Gastrocnemius medialis (tissue), 4 donors: ENCODE measurements around the gene DHRS9. TPM values are rescaled to one million over a fixed set of nuclear protein-coding genes. Genes with fewer than 3 reads are reported as not detected.

Experiments used
- ATAC-seq, 2 donors: fragments of 150-250 bp; one replicate each; pipeline ENCODE4 v1.9.1; 2016
- DNase-seq, 2 donors: peaks; one replicate each; pipeline ENCODE4 v3.0.0-alpha.2; 2019
- H3K27ac ChIP-seq, 4 donors: fragments of 200-600 bp; sonication (generic); 1 replicate in 1 of 4; 2 replicates in 3 of 4; pipeline ENCODE4 v1.5.1; 2016 to 2018; ENCODE audit warnings: mild to moderate bottlenecking in 2 of 4, moderate library complexity in 1 of 4
- H3K27me3 ChIP-seq, 3 donors: fragments of 200-600 bp; sonication (generic) in 2 of 3; 1 replicate in 1 of 3; 2 replicates in 2 of 3; pipeline versions ENCODE4 v1.5.1 to v1.6.0; 2016 to 2019; ENCODE audit warnings: mild to moderate bottlenecking in 1 of 3, moderate library complexity in 1 of 3
- H3K36me3 ChIP-seq, 2 donors: fragments of 200-600 bp; sonication (generic) in 1 of 2; one replicate each; pipeline ENCODE4 v1.5.1; 2017 to 2018
- H3K4me1 ChIP-seq, 2 donors: fragments of 200-600 bp; sonication (generic) in 1 of 2; one replicate each; pipeline ENCODE4 v1.5.1; 2016 to 2017; ENCODE audit warnings: mild to moderate bottlenecking in 2 of 2
- H3K4me3 ChIP-seq, 4 donors: fragments of 200-600 bp; sonication (generic) in 3 of 4; 1 replicate in 1 of 4; 2 replicates in 3 of 4; pipeline ENCODE4 v1.5.1; 2016 to 2019; ENCODE audit warnings: mild to moderate bottlenecking in 2 of 4
- H3K9me3 ChIP-seq, 3 donors: fragments of 200-600 bp; sonication (generic) in 2 of 3; 1 replicate in 1 of 3; 2 replicates in 2 of 3; pipeline ENCODE4 v1.5.1; 2016 to 2019
- CTCF ChIP-seq, 5 experiments: fragments of 450-650 bp in 3 of 5; fragments of 200-600 bp in 2 of 5; sonication (generic) in 2 of 5; IDR thresholded peaks in 4 of 5; conservative IDR thresholded peaks in 1 of 5; 1 replicate in 4 of 5; 2 replicates in 1 of 5; pipeline ENCODE4 v1.5.1; 2016 to 2019; ENCODE audit warnings: antibody characterized with exemption in 5 of 5, mild to moderate bottlenecking in 3 of 5, moderate library complexity in 3 of 5
- POLR2A ChIP-seq, 2 donors: fragments of 450-650 bp; IDR thresholded peaks; one replicate each; pipeline ENCODE4 v1.6.1; 2017; ENCODE audit warnings: antibody characterized with exemption in 2 of 2, mild to moderate bottlenecking in 2 of 2, moderate library complexity in 2 of 2
- in situ Hi-C, 4 donors: fragments of 200-750 bp; cut with MboI; loops; one replicate each; pipeline versions ENCODE4 v1.15.0 to v1.8.0; 2017; ENCODE audit warnings: low sequenced_read_pairs in 4 of 4
- intact Hi-C: fragments of 100-400 bp; cut with DNase I; formaldehyde crosslinking; loops from one replicate; pipeline ENCODE4 v1.15.1; 2023; ENCODE audit warnings: low total_unique reads
- total RNA-seq, 4 donors: library from RNA; depleted of rRNA; stranded (reverse); fragments of >200 nt; gene quantifications; one replicate each; pipeline versions ENCODE4 v1.1.0 to v1.2.3, GENCODE V29; 2016

DHRS9 gene
- total RNA-seq, 4 donors from 2014 or later, result 0.23 to 0.68 (median 0.33) TPM; not detected in 1

- no peaks in the 10 kb centered on the region for H3K4me1 ChIP-seq
Measured at GRCh38 chr2:169110916-169111315, 41.6 kb downstream of the DHRS9 start.

GRCh38 chr2:169112841-169113240 is 43.5 kb downstream of the DHRS9 start:
- TF ChIP-seq POLR2A (IDR thresholded peaks at IDR 0.05) (no peak), CTCF (IDR thresholded peaks at IDR 0.05 in 4 of 5, conservative IDR thresholded peaks at IDR 0.05 in 1 of 5) (no peak)
- H3K27ac ChIP-seq, result no peak overlapping the region
- H3K4me3 ChIP-seq, result no peak overlapping the region
- H3K36me3 ChIP-seq, result no peaks in the 10 kb centered on the region
- intact Hi-C loops, result no loop called here
- no peak for ATAC-seq
- no peaks in the 10 kb centered on the region for H3K27me3 ChIP-seq
- DNase-seq, result no peak
- in situ Hi-C loops, result no loop called here
- no peaks in the 10 kb centered on the region for H3K9me3 ChIP-seq
- no peaks in the 10 kb centered on the region for H3K4me1 ChIP-seq

More at GRCh38 chr2:169110916-169111315, 41.6 kb downstream of the DHRS9 start:
- Histone ChIP-seq H3K36me3 (no peaks in the 10 kb centered on the region), H3K27ac (no peak overlapping the region), H3K9me3 (no peaks in the 10 kb centered on the region), H3K4me3 (no peak overlapping the region), H3K27me3 (no peaks in the 10 kb centered on the region)
- TF ChIP-seq CTCF (IDR thresholded peaks at IDR 0.05 in 4 of 5, conservative IDR thresholded peaks at IDR 0.05 in 1 of 5) (no peak), POLR2A (IDR thresholded peaks at IDR 0.05) (no peak)
- DNase-seq (no peak), ATAC-seq (no peak)
- intact Hi-C loops, result no loop called here
- in situ Hi-C loops, result no loop called here

- TF ChIP-seq POLR2A (IDR thresholded peaks at IDR 0.05) (no peak), CTCF (IDR thresholded peaks at IDR 0.05 in 4 of 5, conservative IDR thresholded peaks at IDR 0.05 in 1 of 5) (no peak)
- DNase-seq (no peak), ATAC-seq (no peak)
- H3K27me3 ChIP-seq, result no peaks in the 10 kb centered on the region
- H3K36me3 ChIP-seq, result no peaks in the 10 kb centered on the region
- no peaks in the 10 kb centered on the region for H3K4me1 ChIP-seq
- H3K27ac ChIP-seq, result no peak overlapping the region
- no peaks in the 10 kb centered on the region for H3K9me3 ChIP-seq
- in situ Hi-C loops, result no loop called here
- H3K4me3 ChIP-seq, result no peak overlapping the region
- intact Hi-C loops, result no loop called here
Measured at GRCh38 chr2:169114056-169114455, 44.7 kb downstream of the DHRS9 start.

DNA sequence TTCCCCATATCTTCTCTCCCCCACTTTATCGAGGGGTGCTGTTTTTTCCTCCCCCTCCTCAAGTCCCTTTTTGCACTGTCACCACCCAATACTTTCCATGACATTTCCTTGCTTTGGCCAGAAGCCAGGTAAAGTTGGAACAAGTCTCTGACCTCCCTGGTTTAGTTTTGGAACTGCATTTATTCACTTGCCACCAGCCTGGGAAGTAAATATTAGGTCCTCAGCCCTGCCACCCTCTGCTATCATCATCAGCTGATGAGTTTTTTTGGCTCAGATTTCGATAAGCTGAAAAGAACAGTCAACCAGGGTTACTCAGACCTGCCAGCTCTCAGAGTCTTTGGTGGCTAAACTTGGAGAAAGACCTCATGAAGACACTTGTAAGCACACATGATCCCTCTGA is 47.0 kb downstream of the DHRS9 start:
- Histone ChIP-seq H3K27me3 (no peaks in the 10 kb centered on the region), H3K4me1 (no peaks in the 10 kb centered on the region), H3K4me3 (no peak overlapping the region), H3K27ac (no peak overlapping the region), H3K36me3 (no peaks in the 10 kb centered on the region), H3K9me3 (no peaks in the 10 kb centered on the region)
- intact Hi-C loops, result no loop called here
- DNase-seq (no peak), ATAC-seq (no peak)
- in situ Hi-C loops, result no loop called here
- TF ChIP-seq CTCF (IDR thresholded peaks at IDR 0.05 in 4 of 5, conservative IDR thresholded peaks at IDR 0.05 in 1 of 5) (no peak), POLR2A (IDR thresholded peaks at IDR 0.05) (no peak)

- H3K27ac ChIP-seq, result no peak overlapping the region
- intact Hi-C loops, result no loop called here
- TF ChIP-seq POLR2A (IDR thresholded peaks at IDR 0.05) (no peak), CTCF (IDR thresholded peaks at IDR 0.05 in 4 of 5, conservative IDR thresholded peaks at IDR 0.05 in 1 of 5) (no peak)
Measured at GRCh38 chr2:169116993-169117392, 47.6 kb downstream of the DHRS9 start.

More at GRCh38 chr2:169116993-169117392, 47.6 kb downstream of the DHRS9 start:
- no peaks in the 10 kb centered on the region for H3K4me1 ChIP-seq
- in situ Hi-C loops, result no loop called here
- peaks cover 0 to 4% (median 2%) of the 10 kb centered on the region in 3 donors for H3K27me3 ChIP-seq
- H3K36me3 ChIP-seq, result no peaks in the 10 kb centered on the region
- DNase-seq (no peak), ATAC-seq (no peak)
- H3K4me3 ChIP-seq, result no peak overlapping the region
- no peaks in the 10 kb centered on the region for H3K9me3 ChIP-seq
